T-helper 1 cell treated with Interleukin-12 subunit alpha and Interleukin-12 subunit beta and Interleukin-4 antibody, amounts not matched to agents 30 ng/mL and 1 ng/mL, for 36 hours (primary cell): Measurements from ENCODE around the gene SLC14A1. TPM values are rescaled to one million over a fixed set of nuclear protein-coding genes. Genes with fewer than 3 reads are reported as not detected.

Experiments used
- intact Hi-C: fragments of 100-400 bp; cut with micrococcal nuclease; formaldehyde crosslinking; loops from one replicate; pipeline ENCODE4 v1.15.1; 2024
- total RNA-seq: library from RNA; stranded (reverse); gene quantifications from 2 replicates; pipeline ENCODE4 v1.2.3, GENCODE V29; 2022

The SLC14A1 gene
- total RNA-seq, 1 donor from 2014 or later, result 0.44 TPM

- intact Hi-C loops, result no loop called here
Measured at GRCh38 chr18:45719106-45719505, 4.9 kb upstream of the SLC14A1 start.

DNA sequence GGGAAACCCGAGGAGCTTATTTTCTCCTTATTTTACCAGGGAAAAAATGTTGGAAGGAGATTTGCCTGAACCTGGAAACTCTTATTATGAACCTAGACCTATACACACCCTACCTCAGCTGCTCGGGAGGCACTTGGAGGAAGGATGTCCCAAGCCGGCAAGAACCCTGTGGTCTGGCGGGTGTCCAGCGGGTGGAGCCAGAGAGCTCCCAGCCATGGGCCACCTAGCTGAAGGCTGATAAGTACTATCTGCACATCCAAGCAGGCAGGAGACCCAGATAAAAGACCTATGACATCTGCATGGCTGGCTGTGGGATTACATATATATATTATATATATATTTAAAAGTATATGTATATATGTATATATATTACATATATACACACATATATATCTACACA lies 1.1 kb upstream of the SLC14A1 start:
- intact Hi-C loops, result loop anchor here (1.0 to 2.0 kb wide), 7 partner anchors 32 to 350 kb away; no protein-coding TSS in a partner anchor

DNA sequence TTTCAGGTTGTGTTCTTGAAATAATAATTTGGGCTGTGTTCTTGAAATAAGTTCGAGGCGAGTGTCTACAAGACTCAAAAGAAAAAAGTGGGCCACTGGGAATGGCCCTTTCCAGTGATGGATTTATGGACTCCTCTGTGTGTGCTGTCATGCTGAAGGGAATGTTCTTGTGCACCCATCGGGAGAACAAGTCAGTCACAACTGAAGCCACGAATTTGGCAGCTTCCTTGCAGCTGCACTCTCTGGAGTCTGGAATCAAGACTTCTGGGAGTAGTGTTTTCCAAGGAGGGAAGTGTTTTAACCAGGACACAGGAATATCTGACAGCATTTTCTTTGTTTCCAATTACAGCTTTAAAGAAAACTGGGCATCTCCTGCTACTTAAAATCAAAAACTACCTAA lies 620 bp downstream of the SLC14A1 start:
- intact Hi-C loops, result no loop called here

GRCh38 chr18:45725336-45725735 lies 1.4 kb downstream of the SLC14A1 start:
- intact Hi-C loops, result no loop called here

- intact Hi-C loops, result no loop called here
Measured at GRCh38 chr18:45726603-45727002, 2.6 kb downstream of the SLC14A1 start.

DNA sequence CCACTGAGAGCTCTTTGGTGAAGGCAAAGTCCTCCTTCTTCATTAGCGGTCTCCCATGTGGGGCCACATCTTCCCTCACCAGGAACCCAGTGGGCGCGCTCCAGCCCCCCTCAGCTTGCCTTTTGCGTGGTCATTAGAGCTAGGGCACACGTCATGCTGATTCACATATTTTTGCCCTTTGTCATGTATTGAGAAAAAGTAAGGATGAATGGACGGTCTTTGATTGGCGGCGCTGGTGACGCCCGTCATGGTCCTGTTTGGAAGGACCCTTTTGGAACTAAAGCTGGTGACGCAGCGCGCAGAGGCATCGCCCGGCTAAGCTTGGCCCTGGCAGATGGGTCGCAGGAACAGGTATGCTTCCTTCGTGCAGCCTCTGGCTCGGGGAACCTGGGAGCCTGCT lies 3.1 kb downstream of the SLC14A1 start:
- intact Hi-C loops, result no loop called here

DNA sequence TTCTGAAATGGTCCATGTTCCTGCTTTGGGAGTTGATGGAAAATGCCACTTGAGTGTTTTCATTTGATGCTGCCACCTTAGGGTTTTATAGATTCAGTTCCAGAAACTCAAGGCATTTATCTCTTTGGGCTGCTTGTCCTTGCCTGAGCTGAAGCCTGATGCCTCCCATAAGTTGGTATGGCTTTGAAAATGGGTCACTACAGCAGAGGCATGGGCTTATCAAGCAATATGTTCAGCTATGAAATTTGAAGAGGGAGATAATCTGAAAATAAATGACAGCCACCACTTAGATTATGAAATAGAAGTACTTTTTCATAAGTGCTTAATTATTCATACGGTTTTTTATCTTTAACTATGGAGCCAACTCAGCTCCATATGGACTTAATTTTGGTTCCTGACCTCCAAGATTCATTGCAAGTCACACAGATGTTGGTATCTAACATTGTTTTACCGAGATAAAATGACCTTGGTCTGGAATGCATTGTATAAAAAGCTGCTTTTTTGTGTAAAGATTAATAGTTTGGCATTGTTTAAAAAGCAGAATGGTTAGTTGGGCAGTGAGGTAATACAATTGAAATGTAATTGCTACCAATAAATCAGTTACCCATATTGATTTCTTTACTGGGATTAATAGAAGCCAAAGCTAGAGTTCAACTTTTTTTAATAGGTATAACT lies 4.5 kb downstream of the SLC14A1 start:
- intact Hi-C loops, result no loop called here

DNA sequence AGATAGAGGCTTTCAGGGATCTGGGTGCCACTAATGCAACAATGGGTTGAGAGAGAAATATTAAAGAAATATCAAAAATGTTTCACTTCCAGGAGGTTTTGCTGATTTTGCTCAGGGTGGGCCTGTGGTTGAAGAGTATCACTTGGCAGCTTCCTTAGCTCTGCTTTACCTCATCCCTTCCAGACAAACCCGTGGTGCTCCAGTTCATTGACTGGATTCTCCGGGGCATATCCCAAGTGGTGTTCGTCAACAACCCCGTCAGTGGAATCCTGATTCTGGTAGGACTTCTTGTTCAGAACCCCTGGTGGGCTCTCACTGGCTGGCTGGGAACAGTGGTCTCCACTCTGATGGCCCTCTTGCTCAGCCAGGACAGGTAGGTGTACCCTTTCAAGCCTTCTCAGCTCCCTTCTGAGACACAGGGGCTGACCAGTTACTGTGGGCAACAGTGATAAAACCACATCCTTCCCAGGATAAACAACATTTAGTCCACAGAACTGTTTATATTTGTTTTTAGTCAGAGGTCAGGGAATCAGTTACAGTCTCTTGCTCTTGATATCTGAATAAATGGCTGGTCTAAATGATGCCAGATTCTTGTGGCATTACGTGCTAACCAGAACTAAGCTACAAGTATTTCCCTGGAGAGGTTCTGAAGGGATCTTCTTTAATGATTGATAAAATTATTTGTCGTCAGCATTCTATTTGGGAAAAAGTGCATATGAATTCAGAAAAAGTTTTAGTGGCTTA lies 7.0 kb downstream of the SLC14A1 start:
- intact Hi-C loops, result no loop called here

GRCh38 chr18:45731716-45732115 lies 7.7 kb downstream of the SLC14A1 start:
- intact Hi-C loops, result no loop called here

DNA sequence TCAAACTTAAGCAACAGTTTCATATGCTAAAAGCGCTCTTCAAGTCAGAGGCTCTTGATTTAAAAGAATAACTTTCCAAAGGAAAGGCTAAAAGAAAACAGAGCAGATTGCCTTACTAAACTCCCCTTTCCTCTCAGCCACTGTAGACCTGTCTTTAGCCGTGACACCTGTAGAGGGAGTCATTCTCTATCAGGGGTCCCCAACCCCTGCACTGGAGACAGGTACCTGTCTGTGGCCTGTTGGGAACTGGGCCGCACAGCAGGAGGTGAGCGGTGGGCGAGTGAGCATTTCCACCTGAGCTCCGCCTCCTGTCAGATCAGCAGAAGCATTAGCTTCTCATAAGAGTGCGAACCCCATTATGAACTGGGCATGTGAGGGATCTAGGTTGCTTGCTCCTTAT lies 9.6 kb downstream of the SLC14A1 start:
- intact Hi-C loops, result no loop called here

DNA sequence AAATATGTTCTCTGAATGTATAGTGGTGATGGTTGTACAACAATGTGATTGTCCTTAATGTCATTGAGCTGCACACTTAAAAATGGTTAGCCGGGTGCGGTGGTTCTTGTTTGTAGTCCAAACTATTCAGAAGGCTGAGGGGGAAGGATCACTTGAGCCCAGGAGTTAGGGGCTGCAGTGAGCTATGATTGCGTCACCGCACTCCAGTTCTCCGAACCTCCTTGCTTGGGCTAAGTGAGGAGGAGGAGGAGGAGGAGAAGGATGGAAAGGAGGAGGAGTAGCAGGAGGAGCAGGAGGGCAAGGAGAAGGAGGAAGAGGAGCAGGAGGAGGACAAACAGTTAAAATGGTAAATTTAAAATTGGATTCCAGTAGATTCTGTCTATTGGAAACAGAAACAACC lies 10.5 kb downstream of the SLC14A1 start:
- intact Hi-C loops, result no loop called here

GRCh38 chr18:45734944-45735343 lies 11.0 kb downstream of the SLC14A1 start:
- intact Hi-C loops, result no loop called here

DNA sequence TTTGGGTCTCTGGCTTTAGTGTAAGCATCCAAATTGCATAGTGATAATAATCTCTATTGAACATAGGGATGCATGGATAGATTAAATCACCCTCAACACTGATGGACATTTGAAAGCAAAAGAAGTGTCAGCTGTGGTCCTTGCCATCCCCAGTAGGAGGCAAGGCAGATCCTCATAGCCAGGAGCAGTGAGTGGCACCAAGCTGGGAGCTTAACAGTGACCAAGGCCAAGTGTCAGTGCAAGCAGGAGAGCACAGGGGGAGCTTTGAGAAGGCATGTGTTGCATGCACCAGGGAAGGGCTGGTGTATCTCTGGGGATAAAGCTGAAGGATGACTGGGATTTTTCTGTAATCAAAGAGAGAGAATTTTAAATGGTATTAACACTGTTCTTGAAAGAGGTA lies 14.7 kb downstream of the SLC14A1 start:
- intact Hi-C loops, result no loop called here

DNA sequence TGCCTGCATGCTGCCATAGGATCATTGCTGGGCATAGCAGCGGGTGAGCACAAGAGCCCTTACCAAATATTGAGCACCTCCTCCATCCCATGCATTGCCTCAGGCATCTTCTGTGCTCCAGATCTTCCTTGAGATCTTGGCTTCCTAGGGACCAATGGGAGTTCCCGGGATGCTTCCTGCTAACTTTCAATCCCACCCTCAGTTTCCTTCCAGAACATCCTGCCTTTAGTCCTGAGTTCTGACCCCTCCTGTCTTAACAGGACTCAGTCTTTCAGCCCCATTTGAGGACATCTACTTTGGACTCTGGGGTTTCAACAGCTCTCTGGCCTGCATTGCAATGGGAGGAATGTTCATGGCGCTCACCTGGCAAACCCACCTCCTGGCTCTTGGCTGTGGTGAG lies 15.3 kb downstream of the SLC14A1 start:
- intact Hi-C loops, result no loop called here

- intact Hi-C loops, result no loop called here
Measured at GRCh38 chr18:45739848-45740247, 15.9 kb downstream of the SLC14A1 start.

DNA sequence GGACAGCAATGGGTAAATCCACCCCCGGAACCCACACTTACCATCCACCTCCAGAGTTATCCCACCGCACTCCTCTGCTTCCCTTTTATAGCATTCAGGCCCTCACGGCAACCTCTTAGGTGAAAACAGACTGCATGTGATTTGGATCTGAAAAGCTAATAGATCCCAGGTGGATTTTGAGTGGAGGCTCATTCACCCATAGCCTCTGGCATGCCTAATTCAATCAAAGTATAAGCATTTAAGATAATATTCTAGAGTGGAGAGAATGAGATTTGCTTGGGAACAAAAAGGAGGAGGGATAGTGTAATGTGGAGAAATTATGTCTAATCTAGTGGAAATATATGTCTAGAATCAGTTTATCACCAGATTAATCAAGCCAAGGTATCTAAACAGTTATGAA lies 17.1 kb downstream of the SLC14A1 start:
- intact Hi-C loops, result no loop called here

DNA sequence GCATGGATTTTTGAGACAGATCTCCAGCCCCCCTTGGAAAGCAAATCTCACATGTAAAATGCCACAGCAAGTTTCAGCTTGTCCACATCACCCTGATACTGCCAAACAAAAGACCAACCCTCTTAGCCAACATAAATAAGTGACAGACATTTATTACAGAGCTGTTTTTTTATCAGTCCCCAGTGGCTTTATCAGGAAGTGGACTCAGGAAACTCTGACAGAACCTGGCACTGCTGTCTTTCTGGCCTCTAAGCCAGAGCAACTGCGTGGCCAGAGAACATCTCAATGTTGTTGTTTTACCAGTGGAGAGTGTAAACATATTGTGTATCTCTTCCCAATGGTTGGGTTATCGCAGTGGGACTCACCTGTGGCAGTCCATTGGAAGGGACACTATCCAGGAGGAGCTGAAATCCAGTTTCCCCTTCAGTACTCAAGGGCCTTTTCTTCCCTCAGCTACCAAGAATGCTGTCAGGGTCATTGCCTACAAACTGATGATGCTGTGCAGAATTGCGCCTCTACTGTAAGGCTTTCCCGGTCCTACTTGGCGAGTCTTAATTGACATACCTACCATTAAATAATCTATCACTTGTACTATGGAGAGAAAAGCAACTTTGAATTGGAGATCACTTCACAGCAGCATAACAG lies 22.0 kb downstream of the SLC14A1 start:
- intact Hi-C loops, result no loop called here

GRCh38 chr18:45748501-45748900 lies 24.5 kb downstream of the SLC14A1 start:
- intact Hi-C loops, result no loop called here

- intact Hi-C loops, result no loop called here
Measured at GRCh38 chr18:45749918-45750689, 26.1 kb downstream of the SLC14A1 start.

DNA sequence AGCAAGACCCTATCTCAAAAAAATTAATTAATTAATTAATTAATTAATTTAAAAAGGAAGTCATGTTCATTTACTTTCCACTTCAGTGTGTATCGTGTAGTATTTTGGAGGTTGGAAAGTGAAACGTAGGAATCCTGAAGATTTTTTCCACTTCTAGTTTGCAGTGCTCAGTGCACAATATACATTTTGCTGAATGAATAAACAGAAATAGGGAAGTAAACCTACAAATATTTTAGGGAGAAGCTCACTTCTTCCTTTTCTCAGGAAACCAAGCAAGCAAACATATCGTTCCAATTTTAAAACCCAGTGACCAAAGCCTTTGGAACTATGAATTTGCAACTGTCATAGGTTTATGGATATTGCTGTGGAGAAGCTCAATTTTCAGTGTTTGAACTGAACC lies 27.8 kb downstream of the SLC14A1 start:
- intact Hi-C loops, result no loop called here

GRCh38 chr18:45752681-45753080 lies 28.7 kb downstream of the SLC14A1 start:
- intact Hi-C loops, result no loop called here

DNA sequence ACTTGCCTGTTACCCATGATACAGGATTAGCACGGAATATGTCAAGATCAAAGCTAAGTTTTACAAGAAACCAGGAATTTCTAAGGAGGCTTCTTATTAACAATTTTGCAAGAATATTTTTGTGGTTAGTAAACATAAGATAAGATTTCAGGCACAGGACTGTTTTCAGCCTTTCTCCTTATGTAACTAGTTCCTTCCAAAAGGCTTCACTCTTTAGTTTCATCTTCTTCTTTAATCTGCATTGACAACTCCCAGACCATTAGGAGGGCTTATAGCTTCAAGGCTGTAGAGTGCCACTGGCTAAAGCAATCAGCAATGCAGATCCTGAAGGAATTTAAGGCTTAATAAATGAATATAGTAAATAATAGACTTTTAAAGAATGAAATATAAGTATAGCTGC lies 29.3 kb downstream of the SLC14A1 start:
- intact Hi-C loops, result no loop called here
